Glutamatergic neuron (in vitro differentiated cells): ENCODE data around the gene PRMT5. TPM values are rescaled to one million over a fixed set of nuclear protein-coding genes. Genes with fewer than 3 reads are reported as not detected.
A peak's percentile ranks its signal among the peaks of the same experiment; 100 is the strongest.

Source experiments
- DNase-seq: peaks from one replicate; pipeline ENCODE4 v3.0.0; 2022
- H3K27ac Mint-ChIP-seq: one replicate; pipeline ENCODE4 v1.8.0; 2020; ENCODE audit warnings: mild to moderate bottlenecking, mixed read lengths, inconsistent platforms; ENCODE audit not compliant: unreplicated experiment
- H3K27me3 Mint-ChIP-seq: one replicate; pipeline ENCODE4 v1.8.0; 2020; ENCODE audit warnings: mild to moderate bottlenecking, moderate library complexity, mixed read lengths, inconsistent platforms; ENCODE audit not compliant: unreplicated experiment
- H3K36me3 Mint-ChIP-seq: one replicate; pipeline ENCODE4 v1.8.0; 2020; ENCODE audit warnings: mild to moderate bottlenecking, mixed read lengths, inconsistent platforms; ENCODE audit not compliant: unreplicated experiment
- H3K4me1 Mint-ChIP-seq: one replicate; pipeline ENCODE4 v1.8.0; 2020; ENCODE audit warnings: mild to moderate bottlenecking, low read depth, mixed read lengths, inconsistent platforms; ENCODE audit not compliant: unreplicated experiment
- H3K4me3 Mint-ChIP-seq: one replicate; pipeline ENCODE4 v1.8.0; 2020; ENCODE audit warnings: mild to moderate bottlenecking, mixed read lengths, inconsistent platforms; ENCODE audit not compliant: unreplicated experiment
- H3K9me3 Mint-ChIP-seq: one replicate; pipeline ENCODE4 v1.8.0; 2020; ENCODE audit warnings: mild to moderate bottlenecking, moderate library complexity, mixed read lengths, inconsistent platforms; ENCODE audit not compliant: unreplicated experiment
- total RNA-seq: library from RNA; stranded (reverse); fragmentation: NEBNext Ultra II Directional; extraction: Animal tissue kit (Norgen Biotek cat#: 25700); gene quantifications from one replicate; pipeline ENCODE4 v1.2.1, GENCODE V29; 2021; ENCODE audit not compliant: unreplicated experiment
- TF ChIP-seq, protein P1 (sequence below): fragments of 200-600 bp; sonication (generic); IDR thresholded peaks from one replicate; pipeline ENCODE4 v1.5.0; 2021; ENCODE audit not compliant: partially characterized antibody, unreplicated experiment

PRMT5 gene
- total RNA-seq, 1 donor from 2014 or later: 54.6 TPM

DNA sequence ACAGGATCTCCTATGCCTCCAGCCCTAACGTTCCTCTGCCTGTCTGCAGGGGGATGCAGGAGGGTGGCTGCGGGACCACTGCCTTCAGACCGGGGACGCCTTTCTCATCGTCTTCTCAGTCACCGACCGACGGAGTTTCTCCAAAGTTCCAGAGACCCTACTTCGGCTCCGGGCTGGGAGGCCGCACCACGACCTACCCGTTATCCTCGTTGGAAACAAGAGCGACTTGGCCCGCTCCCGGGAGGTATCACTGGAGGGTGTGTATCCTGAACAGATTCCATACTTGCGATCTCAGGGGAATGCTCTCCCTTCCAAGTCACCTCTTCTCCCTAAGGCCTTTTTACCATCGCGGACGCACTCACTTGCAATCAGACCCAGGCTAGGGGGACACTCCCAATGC is 43.2 kb downstream of the PRMT5 start:
- DNase-seq: no peak
- Mint-ChIP-seq H3K27me3 (peaks cover 37% of the 10 kb centered on the region), H3K9me3 (peaks cover 34% of the 10 kb centered on the region), H3K36me3 (peaks cover 8% of the 10 kb centered on the region), H3K4me3 (peak overlapping the region; percentile 99), H3K4me1 (peaks cover 61% of the 10 kb centered on the region), H3K27ac (peak overlapping the region; percentile 95)
- TF ChIP-seq, protein P1, sequence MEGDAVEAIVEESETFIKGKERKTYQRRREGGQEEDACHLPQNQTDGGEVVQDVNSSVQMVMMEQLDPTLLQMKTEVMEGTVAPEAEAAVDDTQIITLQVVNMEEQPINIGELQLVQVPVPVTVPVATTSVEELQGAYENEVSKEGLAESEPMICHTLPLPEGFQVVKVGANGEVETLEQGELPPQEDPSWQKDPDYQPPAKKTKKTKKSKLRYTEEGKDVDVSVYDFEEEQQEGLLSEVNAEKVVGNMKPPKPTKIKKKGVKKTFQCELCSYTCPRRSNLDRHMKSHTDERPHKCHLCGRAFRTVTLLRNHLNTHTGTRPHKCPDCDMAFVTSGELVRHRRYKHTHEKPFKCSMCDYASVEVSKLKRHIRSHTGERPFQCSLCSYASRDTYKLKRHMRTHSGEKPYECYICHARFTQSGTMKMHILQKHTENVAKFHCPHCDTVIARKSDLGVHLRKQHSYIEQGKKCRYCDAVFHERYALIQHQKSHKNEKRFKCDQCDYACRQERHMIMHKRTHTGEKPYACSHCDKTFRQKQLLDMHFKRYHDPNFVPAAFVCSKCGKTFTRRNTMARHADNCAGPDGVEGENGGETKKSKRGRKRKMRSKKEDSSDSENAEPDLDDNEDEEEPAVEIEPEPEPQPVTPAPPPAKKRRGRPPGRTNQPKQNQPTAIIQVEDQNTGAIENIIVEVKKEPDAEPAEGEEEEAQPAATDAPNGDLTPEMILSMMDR: no peak

DNA sequence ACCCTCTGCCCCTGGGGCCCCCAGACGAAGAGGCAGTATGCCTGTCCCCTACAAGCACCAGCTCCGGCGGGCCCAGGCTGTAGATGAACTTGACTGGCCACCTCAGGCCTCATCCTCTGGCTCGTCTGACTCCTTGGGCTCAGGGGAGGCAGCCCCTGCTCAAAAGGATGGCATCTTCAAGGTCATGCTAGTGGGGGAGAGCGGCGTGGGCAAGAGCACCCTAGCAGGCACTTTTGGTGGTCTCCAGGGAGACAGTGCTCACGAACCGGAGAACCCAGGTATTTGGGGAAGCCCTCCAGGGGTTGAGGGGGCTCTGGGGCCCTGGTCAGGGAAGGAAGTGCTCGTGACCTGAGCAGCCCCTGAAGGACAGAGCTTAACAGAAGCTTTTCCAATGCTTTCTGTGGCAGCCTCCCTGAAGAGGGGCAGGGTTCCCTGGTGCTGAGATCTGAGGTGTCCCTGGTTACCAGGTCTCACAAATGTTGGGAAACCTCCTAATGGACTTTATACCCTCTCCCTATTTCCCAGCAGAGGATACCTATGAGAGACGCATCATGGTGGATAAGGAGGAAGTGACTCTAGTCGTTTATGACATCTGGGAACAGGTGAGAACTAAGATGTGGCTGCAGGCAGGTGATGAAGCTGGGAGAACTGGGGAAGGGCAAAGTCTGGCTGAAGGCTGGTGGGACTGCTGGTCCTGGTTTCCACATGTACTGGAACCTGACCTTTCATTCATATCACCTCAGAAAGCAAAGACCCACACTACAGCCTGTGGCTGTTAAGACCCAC is 44.2 kb downstream of the PRMT5 start:
- Mint-ChIP-seq H3K9me3 (peaks cover 32% of the 10 kb centered on the region), H3K27me3 (peaks cover 37% of the 10 kb centered on the region), H3K4me3 (peak overlapping the region; percentile 99), H3K36me3 (peaks cover 8% of the 10 kb centered on the region), H3K27ac (peak overlapping the region; percentile 100), H3K4me1 (peaks cover 55% of the 10 kb centered on the region)
- TF ChIP-seq, protein P1: no peak
- no peak for DNase-seq

- H3K4me1 Mint-ChIP-seq: peaks cover 49% of the 10 kb centered on the region
- DNase-seq: no peak
- H3K9me3 Mint-ChIP-seq: peaks cover 28% of the 10 kb centered on the region
- H3K27ac Mint-ChIP-seq: peak overlapping the region; percentile 100
- TF ChIP-seq, protein P1: no peak
- H3K36me3 Mint-ChIP-seq: peaks cover 8% of the 10 kb centered on the region
- H3K27me3 Mint-ChIP-seq: peaks cover 40% of the 10 kb centered on the region
- H3K4me3 Mint-ChIP-seq: peak overlapping the region; percentile 99
Measured at GRCh38 chr14:22884076-22884737, 45.0 kb downstream of the PRMT5 start.

DNA sequence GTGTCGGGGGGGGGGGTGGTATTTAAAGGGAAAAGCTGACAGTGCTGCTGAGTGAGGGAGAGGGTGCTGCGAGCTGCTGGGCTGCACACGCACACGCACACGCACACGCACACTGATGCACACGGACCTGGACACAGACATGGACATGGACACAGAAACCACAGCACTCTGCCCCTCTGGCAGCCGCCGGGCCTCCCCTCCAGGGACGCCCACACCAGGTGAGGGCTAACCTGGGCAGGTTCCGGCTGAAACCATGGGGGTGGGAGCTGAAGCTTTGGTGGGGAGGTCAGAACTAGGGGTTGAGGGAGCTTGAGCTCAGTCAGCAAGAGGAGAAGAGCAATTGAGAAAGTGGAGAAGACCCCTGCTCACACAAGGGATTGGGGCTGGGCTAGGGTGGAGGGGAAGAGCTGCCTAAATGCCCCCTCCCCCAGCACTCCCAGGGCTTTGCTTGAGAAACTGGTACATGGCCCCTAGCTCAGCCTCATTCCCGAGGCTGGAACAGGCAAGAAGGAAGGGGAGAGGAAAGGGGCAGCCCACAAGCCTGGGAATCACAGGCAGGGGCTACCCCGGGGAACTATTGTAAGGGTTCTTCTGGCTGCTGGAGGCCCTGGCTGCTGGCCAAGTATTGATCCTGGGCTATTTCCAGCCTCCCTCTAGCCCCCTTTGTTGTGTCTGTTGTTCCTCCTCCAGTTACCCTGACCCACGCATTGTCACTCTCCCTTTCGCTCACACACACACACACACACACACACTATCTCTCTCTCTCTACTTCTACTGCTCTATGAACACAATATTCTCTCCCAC is 45.8 kb downstream of the PRMT5 start, which contains the start of gene REM2:
TSS of gene REM2 (plus strand) at position 50 of the 804 bp plus-strand sequence. CDS start at position 116, 66 bp downstream.
- Mint-ChIP-seq H3K4me3 (peak within 1 kb of the TSS; percentile 99), H3K9me3 (peaks cover 28% of the 10 kb centered on the region), H3K27ac (peak within 1 kb of the TSS; percentile 100), H3K36me3 (peaks cover 8% of the 10 kb centered on the region), H3K4me1 (peaks cover 49% of the 10 kb centered on the region), H3K27me3 (peaks cover 40% of the 10 kb centered on the region)
- peak; percentile 89 for DNase-seq
- TF ChIP-seq, protein P1: no peak
